Activated naive CD8-positive, alpha-beta T cell treated with anti-CD3 and anti-CD28 coated beads, Interleukin-2, amount 10 ng/mL, durations not matched to agents 7 days and 5 days (primary cell): ENCODE data around the gene NXPH3. TPM values are rescaled to one million over a fixed set of nuclear protein-coding genes. Genes with fewer than 3 reads are reported as not detected.
A peak's percentile ranks its signal among the peaks of the same experiment; 100 is the strongest.

Source experiments
- ATAC-seq: fragments of 150-1000 bp; cut with Tn5 transposase; one replicate; pipeline ENCODE4 v1.10.0; 2021; ENCODE audit warnings: low read depth, moderate library complexity
- POLR2A ChIA-PET: fragments of 350-600 bp; sonication (Branson Sonifier 250); formaldehyde crosslinking; loops from one replicate; lab custom pipeline; 2021; ENCODE audit warnings: antibody characterized with exemption; lab: Charles Lee
- DNase-seq: peaks from one replicate; pipeline ENCODE4 v3.0.0; 2021
- H3K27ac Mint-ChIP-seq: one replicate; pipeline ENCODE4 v1.8.0; 2022; ENCODE audit warnings: mild to moderate bottlenecking, mixed read lengths
- H3K27me3 Mint-ChIP-seq: one replicate; pipeline ENCODE4 v1.8.0; 2022; ENCODE audit warnings: mild to moderate bottlenecking, moderate library complexity, mixed read lengths
- H3K36me3 Mint-ChIP-seq: one replicate; pipeline ENCODE4 v1.8.0; 2021; ENCODE audit warnings: mild to moderate bottlenecking, mixed read lengths
- H3K4me1 Mint-ChIP-seq: one replicate; pipeline ENCODE4 v1.8.0; 2021; ENCODE audit warnings: mixed read lengths
- H3K4me3 Mint-ChIP-seq: one replicate; pipeline ENCODE4 v1.8.0; 2022; ENCODE audit warnings: mild to moderate bottlenecking, moderate library complexity, mixed read lengths
- H3K9me3 Mint-ChIP-seq: one replicate; pipeline ENCODE4 v1.8.0; 2021; ENCODE audit warnings: mixed read lengths
- total RNA-seq, 2 experiments: library from RNA; stranded (reverse); gene quantifications; one replicate each; pipeline ENCODE4 v1.2.3, GENCODE V29; 2021

The NXPH3 gene
- total RNA-seq, result under 1 TPM in 1 of 2 experiments, not detected in 1; 0.14 TPM

DNA sequence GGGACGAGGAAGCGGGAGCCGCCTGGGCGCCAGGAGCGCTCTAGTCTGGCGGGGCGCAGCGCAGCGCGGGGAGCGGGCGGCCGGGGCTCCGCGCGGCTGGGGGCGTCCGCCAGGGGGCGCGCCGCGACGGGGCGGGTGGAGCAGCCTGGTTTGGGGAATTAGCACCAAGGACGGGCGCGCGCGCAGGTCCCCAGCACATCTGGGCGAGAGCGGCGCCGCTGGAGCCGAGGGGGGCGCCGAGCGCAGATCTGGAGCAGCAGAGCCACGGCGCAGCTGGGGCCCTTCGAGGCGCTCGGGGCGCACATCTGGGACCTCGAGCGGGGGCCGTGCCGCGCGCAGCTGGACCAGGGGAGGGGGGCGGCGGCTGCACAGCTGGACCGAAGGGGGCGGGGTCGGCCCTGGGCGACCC is at the start of gene NXPH3:
TSS of gene NXPH3 (plus strand) at position 193 of the 409 bp plus-strand sequence. CDS start 349 bp downstream, outside the sequence.
- Mint-ChIP-seq H3K4me1 (peaks cover 13% of the 10 kb centered on the region), H3K4me3 (peak within 1 kb of the TSS; percentile 82), H3K27ac (no peak within 1 kb of the TSS), H3K36me3 (no peaks in the 10 kb centered on the region), H3K27me3 (peaks cover 60% of the 10 kb centered on the region), H3K9me3 (no peaks in the 10 kb centered on the region)
- POLR2A ChIA-PET, result interaction anchor here (0.6 to 1.5 kb wide), 3 partner anchors 94 to 120 kb away, joined by 3 to 10 read pairs (median 4); no protein-coding TSS in a partner anchor
- DNase-seq (peak; percentile 94), ATAC-seq (peak; percentile 92)

DNA sequence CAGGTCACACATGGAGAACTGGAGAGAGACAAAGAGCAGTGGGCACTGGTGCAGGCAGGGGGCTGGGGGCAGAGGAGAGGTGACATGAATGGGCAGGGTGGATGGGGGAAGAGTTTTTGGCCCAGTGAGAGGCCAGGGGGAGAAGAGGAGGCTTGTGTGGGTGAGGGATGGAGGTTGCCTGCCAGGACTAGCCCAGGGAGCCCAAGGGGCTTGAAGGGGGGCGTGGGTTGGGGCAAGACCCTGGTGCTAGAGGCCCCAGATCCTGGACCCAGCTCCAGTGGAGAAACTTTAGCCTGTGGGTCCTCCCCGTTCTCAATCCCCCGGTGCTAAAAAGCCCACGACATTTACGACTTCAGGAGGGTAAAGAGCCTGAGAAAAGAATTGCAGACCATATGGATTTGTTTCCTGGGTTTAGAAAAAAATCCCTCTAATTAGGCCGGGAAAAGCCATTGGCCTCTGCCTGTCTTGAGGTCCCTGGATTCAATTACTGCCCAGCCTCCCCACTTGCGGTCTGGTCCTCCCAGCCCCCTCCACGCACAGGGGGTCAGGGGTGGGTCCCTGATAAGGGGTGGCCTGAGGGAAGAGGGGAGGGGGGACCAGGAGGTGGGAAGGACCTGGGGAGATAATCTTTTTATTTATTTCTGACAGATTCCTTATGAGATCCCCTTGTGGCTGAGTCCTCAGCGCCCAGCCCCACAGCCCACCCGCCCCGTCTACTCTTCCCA is 47.6 kb upstream of the NXPH3 start:
- no peak overlapping the region for H3K27ac Mint-ChIP-seq
- H3K36me3 Mint-ChIP-seq, result no peaks in the 10 kb centered on the region
- ATAC-seq, result no peak
- POLR2A ChIA-PET, result no interaction called here
- DNase-seq, result peak; percentile 17
- peaks cover 30% of the 10 kb centered on the region for H3K27me3 Mint-ChIP-seq
- H3K4me3 Mint-ChIP-seq, result no peak overlapping the region
- peaks cover 1% of the 10 kb centered on the region for H3K4me1 Mint-ChIP-seq
- no peaks in the 10 kb centered on the region for H3K9me3 Mint-ChIP-seq

DNA sequence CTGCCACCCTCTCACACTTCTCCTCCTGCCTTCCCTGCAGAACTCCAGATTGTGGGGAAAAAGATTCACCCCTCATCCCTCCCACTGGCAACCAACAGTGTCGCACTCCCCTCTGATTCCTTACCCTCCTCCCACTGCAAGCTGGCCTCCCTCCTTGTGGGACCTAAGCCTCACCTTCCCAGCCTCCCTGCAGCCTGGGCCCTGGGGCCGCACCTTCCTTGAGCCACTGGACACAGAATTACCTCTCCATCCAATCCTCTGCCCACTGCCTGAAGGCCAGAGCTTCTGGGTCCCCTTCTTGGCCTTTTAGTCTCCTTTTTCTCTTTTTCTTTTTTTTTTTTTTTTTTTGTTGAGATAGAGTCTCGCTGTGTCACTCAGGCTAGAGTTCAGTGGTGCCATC is 46.7 kb upstream of the NXPH3 start:
- Mint-ChIP-seq H3K4me1 (no peaks in the 10 kb centered on the region), H3K27ac (no peak overlapping the region), H3K36me3 (no peaks in the 10 kb centered on the region), H3K4me3 (no peak overlapping the region), H3K27me3 (peaks cover 37% of the 10 kb centered on the region), H3K9me3 (no peaks in the 10 kb centered on the region)
- no peak for ATAC-seq
- no peak for DNase-seq
- POLR2A ChIA-PET, result no interaction called here

DNA sequence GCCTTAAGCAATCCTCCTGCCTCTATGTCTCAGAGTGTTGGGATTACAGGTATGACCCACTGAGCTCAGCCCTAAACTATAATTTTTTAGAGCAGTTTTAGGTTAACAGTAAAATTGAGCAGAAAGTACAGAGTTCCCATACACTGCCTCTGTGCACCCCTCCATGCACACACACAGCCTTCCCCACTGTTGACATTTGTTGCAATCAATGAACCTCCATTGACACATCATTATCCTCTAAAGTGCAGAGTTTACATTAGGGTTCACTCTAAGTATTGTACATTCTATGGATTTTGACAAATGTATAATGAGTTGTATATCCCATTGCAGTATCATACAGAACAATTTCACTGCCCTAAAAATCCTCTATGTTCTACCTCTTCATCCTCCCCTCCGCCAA is 45.6 kb upstream of the NXPH3 start:
- no peak for DNase-seq
- Mint-ChIP-seq H3K9me3 (no peaks in the 10 kb centered on the region), H3K36me3 (no peaks in the 10 kb centered on the region), H3K4me1 (no peaks in the 10 kb centered on the region), H3K27ac (no peak overlapping the region), H3K4me3 (no peak overlapping the region), H3K27me3 (peaks cover 37% of the 10 kb centered on the region)
- POLR2A ChIA-PET, result interaction anchor here (0.7 kb wide), 1 partner anchor 34 kb away, joined by 3 read pairs; no protein-coding TSS in a partner anchor
- ATAC-seq, result no peak

DNA sequence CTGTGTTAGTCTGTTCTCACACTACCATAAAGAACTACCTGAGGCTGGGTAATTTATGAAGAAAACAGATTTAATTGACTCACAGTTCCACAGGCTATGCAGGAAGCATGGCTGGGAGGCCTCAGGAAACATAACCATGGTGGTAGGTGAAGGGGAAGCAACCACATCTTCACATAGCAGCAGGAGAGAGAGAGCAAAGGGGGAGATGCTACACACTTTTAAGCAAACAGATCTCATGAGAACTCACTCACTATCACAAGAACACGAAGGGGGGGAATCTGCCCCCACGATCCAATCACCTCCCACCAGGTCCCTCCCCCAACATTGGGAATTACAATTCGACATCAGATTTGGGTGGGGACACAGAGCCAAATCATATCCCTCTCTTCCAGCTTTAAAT is 31.8 kb upstream of the NXPH3 start:
- H3K4me3 Mint-ChIP-seq, result no peak overlapping the region
- ATAC-seq (no peak), DNase-seq (no peak)
- peaks cover 5% of the 10 kb centered on the region for H3K27me3 Mint-ChIP-seq
- H3K27ac Mint-ChIP-seq, result no peak overlapping the region
- H3K4me1 Mint-ChIP-seq, result no peaks in the 10 kb centered on the region
- POLR2A ChIA-PET, result no interaction called here
- H3K36me3 Mint-ChIP-seq, result peaks cover 2% of the 10 kb centered on the region
- H3K9me3 Mint-ChIP-seq, result peaks cover 10% of the 10 kb centered on the region

DNA sequence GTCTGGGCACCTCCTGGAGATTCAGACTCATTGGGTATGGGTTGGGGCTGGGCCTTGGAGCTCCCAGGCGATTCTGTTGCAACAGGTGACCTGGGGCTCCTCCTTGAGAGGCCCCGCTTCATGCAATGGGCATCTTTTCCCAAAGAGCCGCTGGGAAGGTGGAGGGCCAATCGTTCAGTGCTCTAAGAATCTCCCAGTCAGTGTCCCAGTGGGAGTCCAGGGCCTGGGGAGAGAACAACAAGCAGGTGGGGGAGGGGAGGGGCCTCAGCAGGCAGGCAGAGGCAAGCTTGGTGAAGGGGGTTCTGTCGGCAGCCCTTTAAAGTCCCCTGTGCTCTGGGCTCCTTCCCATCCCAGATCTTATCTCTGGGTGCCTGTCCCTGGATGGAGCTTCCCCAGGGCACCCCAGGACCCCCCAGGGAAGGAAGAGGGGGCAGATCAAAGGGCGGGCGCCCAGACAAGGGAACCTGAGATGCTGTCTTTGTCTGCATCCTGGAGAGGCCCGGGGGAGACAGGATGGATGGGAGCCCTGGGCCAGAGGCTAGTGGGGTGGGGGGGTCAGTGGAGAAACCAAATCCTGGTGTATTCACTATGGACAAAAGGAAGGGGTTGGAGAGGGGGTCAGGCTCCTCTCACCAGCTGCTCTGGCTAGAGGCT is 30.5 kb upstream of the NXPH3 start:
- Mint-ChIP-seq H3K4me3 (no peak overlapping the region), H3K27me3 (peaks cover 3% of the 10 kb centered on the region), H3K9me3 (peaks cover 10% of the 10 kb centered on the region), H3K4me1 (peaks cover 1% of the 10 kb centered on the region), H3K36me3 (peaks cover 2% of the 10 kb centered on the region), H3K27ac (no peak overlapping the region)
- no peak for ATAC-seq
- no peak for DNase-seq
- POLR2A ChIA-PET, result no interaction called here

DNA sequence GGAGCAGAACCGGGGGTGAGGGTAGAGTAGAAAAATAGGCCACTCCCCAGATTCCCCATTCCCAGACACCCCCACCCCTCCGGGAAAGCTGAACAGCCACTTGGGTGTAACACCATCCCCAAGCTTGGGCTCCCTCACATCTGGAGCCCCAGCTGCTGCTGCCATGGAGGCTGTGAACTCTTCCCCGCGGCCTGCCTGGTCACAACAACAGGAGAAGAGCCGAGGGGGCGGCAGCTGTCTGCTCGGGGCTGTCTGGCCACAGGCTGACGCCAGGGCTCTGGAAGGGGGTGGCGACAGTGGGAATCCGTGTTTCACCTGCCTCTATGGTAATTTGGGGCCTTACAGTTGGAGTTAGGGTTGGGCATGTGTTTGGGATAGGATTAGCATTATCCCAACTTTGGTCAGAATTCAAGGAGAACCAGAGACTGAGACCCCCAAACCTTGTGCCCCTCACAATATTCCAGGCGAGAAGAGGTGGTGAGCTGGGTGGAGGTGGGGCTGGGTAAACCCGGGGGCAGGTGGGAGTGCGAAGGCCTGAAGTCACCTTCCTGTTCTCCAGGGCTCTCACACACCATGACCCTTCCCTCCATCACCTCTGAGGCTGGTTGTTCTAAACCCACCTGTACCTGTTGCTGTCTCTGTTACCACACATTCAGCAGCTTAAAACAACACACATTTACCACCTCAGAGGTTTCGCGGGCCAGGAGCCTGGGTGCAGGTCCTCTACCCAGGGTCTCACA is 29.7 kb upstream of the NXPH3 start:
- POLR2A ChIA-PET, result no interaction called here
- no peak overlapping the region for H3K27ac Mint-ChIP-seq
- peaks cover 3% of the 10 kb centered on the region for H3K27me3 Mint-ChIP-seq
- H3K9me3 Mint-ChIP-seq, result peaks cover 10% of the 10 kb centered on the region
- ATAC-seq (no peak), DNase-seq (no peak)
- H3K4me1 Mint-ChIP-seq, result peaks cover 1% of the 10 kb centered on the region
- H3K4me3 Mint-ChIP-seq, result no peak overlapping the region
- peaks cover 2% of the 10 kb centered on the region for H3K36me3 Mint-ChIP-seq

DNA sequence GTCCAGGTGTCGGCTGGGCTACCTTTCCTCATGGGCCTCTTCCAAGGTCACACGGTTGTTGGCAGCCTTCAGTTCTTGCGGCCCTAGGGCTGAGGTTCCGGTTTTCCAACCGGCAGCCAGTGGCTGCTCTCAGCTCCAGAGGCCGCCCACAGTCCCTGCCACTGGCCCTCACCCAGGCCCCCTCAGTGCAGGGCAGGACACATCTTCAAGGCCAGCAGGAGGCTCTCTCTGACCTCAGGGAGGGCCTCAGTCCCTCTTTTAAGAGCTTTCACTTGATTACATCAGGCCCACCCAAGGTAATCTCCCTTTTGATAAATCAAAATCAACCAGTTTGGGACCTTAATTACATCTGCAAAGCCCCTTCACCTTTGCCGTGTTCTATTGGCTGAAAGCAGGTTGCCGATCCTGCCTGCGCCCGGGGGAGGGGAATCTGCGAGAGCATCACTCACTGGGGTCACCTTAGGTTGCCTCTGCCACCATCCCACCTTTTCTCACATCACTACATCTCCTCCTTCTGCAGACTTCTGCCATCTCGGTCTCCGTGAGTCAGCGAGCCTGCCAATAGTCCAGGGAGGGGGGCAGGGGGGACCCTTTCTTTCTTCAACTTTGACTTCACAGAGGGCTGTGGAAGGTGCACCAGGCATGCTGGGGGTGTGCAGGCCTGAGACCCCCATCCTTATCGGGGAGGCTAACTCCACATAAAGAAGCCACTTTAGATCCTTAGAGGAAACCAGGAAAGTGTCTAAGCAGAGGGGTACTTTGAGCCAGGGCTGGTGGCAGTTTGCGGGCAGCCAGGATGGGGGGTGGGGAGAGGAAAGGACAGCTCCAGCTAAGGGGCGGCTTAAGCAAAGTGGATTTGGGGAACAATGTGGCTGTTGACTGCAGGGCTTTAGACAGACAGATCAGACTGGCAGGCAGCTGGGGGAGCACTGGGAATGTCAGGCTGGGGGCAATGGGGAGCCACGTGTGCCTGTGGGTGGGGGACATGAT is 28.8 kb upstream of the NXPH3 start:
- H3K4me1 Mint-ChIP-seq, result peaks cover 1% of the 10 kb centered on the region
- H3K9me3 Mint-ChIP-seq, result peaks cover 10% of the 10 kb centered on the region
- POLR2A ChIA-PET, result no interaction called here
- H3K36me3 Mint-ChIP-seq, result peaks cover 2% of the 10 kb centered on the region
- H3K27me3 Mint-ChIP-seq, result peaks cover 5% of the 10 kb centered on the region
- no peak for ATAC-seq
- H3K4me3 Mint-ChIP-seq, result no peak overlapping the region
- no peak for DNase-seq
- H3K27ac Mint-ChIP-seq, result no peak overlapping the region

DNA sequence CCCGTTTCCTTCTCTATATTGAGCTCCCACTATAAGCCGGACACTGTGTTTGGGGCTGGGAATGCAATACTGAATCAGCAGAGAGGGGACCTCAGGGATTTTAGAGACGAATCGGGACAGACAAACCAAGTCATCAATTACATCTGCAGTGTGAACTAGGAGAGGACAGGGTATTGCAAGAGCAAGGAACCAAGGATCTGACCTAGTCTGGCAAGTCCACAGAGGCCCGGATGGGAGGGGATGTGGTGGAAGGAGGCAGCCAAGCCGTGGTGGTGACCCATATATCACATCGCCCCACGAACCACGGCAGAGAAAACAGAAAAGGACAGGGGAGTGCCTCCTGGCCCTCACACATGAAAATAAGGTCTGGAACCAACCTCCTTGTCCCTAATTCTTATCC is 28.1 kb upstream of the NXPH3 start:
- ATAC-seq, result no peak

DNA sequence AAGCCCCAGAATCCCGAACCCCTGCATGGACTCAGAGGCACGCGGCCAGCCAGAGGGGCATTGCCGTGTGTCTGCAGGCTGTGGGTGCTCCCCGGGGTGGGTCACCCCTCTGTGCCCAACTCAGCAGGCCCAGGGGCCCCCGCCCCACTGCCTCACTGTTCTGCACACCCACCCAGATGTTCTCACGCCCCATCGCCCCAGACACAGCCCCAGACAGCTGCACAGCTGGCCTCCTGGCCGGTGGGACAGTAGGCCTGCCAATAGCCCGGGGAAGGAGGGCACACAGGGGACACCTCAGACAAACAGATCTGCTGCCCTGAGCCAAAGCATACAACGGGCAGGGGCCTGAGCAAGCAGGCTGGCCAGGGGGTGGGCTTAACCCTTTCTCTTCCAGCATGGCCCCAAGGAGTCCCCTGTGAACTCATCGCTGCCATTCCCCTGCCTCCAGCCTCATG is 27.6 kb upstream of the NXPH3 start:
- Mint-ChIP-seq H3K9me3 (peaks cover 10% of the 10 kb centered on the region), H3K4me3 (no peak overlapping the region), H3K36me3 (peaks cover 2% of the 10 kb centered on the region), H3K4me1 (peaks cover 1% of the 10 kb centered on the region), H3K27me3 (peaks cover 5% of the 10 kb centered on the region), H3K27ac (no peak overlapping the region)
- POLR2A ChIA-PET, result no interaction called here
- no peak for ATAC-seq
- DNase-seq, result no peak

More for the DNA sequence above, 28.1 kb upstream of the NXPH3 start:
- peaks cover 5% of the 10 kb centered on the region for H3K27me3 Mint-ChIP-seq
- POLR2A ChIA-PET, result no interaction called here
- H3K4me3 Mint-ChIP-seq, result no peak overlapping the region
- no peak overlapping the region for H3K27ac Mint-ChIP-seq
- DNase-seq, result no peak
- peaks cover 10% of the 10 kb centered on the region for H3K9me3 Mint-ChIP-seq
- H3K36me3 Mint-ChIP-seq, result peaks cover 2% of the 10 kb centered on the region
- H3K4me1 Mint-ChIP-seq, result peaks cover 1% of the 10 kb centered on the region

DNA sequence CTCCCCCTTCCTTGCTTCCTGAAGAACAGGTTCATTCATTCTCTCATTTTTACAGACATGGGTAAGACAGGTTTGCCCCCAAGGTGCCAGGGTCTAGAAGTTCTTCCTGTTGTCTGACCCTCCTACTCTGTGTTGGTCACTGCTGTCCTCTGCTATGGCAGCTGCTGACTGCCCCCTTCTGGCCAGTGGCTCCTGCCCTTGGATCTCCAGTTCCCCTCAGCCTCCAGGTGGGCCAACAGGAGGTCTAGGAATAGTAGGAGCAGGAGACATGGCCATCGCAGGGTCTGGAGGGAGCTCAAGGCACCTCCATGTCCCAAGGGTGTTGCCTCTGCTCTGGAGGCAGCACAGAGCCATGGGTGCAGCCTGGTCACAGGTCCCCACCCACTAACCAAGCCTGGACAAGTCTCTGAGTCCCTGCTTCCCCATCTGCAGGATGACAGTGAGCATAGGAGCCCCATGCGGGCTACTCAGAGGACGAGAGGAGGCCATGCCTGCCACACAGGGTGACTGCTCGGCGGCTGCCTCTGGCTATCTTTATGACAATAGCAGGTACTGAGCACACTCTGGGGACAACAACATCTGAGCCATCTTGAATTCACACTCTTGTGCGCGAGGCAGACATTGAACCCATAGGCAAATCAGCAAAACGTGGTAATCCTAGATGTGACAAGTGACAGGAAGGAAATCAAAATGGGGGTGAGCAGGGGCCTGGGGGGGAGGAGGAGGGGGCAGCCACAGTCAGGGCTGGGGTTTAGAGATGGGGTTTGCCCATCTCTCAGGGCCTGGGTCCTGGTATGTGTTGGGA is 27.0 kb upstream of the NXPH3 start:
- H3K27me3 Mint-ChIP-seq, result peaks cover 5% of the 10 kb centered on the region
- DNase-seq (no peak), ATAC-seq (no peak)
- H3K4me1 Mint-ChIP-seq, result peaks cover 1% of the 10 kb centered on the region
- H3K4me3 Mint-ChIP-seq, result no peak overlapping the region
- H3K27ac Mint-ChIP-seq, result no peak overlapping the region
- H3K9me3 Mint-ChIP-seq, result peaks cover 5% of the 10 kb centered on the region
- peaks cover 2% of the 10 kb centered on the region for H3K36me3 Mint-ChIP-seq
- POLR2A ChIA-PET, result no interaction called here

DNA sequence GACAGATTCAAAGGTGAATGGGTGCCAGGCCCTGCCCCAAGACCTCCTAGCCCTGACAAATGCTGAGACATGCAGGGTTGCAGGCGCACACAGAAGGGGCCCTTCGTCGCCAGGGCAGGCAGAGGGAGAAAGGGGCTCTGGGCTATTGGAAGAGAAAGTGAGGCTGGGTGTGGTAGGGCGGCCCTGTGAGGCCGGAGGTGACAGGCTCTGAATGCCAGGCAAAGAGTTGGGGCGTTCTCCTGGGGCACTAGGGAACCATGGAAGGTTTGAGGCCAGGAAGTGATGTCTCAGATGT is 26.4 kb upstream of the NXPH3 start:
- Mint-ChIP-seq H3K4me3 (no peak overlapping the region), H3K27ac (no peak overlapping the region), H3K27me3 (peaks cover 5% of the 10 kb centered on the region), H3K9me3 (peaks cover under 1% of the 10 kb centered on the region), H3K4me1 (peaks cover 1% of the 10 kb centered on the region), H3K36me3 (no peaks in the 10 kb centered on the region)
- POLR2A ChIA-PET, result no interaction called here
- DNase-seq (no peak), ATAC-seq (no peak)
